Left ventricle myocardium inferior (tissue), 1 donor: ENCODE results near the gene ANKRD12. TPM values are rescaled to one million over a fixed set of nuclear protein-coding genes. Genes with fewer than 3 reads are reported as not detected.

Experiments
- DNase-seq: peaks from one replicate; pipeline ENCODE4 v3.0.0-alpha.2; 2020
- H3K27ac ChIP-seq: fragments of 200-600 bp; replicated peaks from 2 replicates; pipeline ENCODE4 v1.8.0; 2021
- H3K27me3 ChIP-seq: fragments of 200-600 bp; 2 replicates; pipeline ENCODE4 v1.8.0; 2021; ENCODE audit warnings: low read depth
- H3K36me3 ChIP-seq: fragments of 200-600 bp; 2 replicates; pipeline ENCODE4 v1.8.0; 2021
- H3K4me1 ChIP-seq: fragments of 200-600 bp; 2 replicates; pipeline ENCODE4 v1.8.0; 2021
- H3K4me3 ChIP-seq: fragments of 200-600 bp; 2 replicates; pipeline ENCODE4 v1.8.0; 2021; ENCODE audit warnings: mild to moderate bottlenecking, moderate library complexity
- H3K9me3 ChIP-seq: fragments of 200-600 bp; replicated peaks from 2 replicates; pipeline ENCODE4 v1.8.0; 2021
- CTCF ChIP-seq: fragments of 200-600 bp; IDR thresholded peaks from 2 replicates; pipeline ENCODE4 v1.8.0; 2021; ENCODE audit warnings: antibody characterized with exemption, mild to moderate bottlenecking, borderline replicate concordance
- intact Hi-C: fragments of 100-400 bp; cut with micrococcal nuclease; formaldehyde crosslinking; loops from one replicate; pipeline ENCODE4 v1.11.0; 2022
- total RNA-seq: library from RNA; stranded (reverse); fragmentation: NEBNext Ultra II Directional; extraction: Animal tissue kit (Norgen Biotek cat#: 25700); gene quantifications from one replicate; pipeline ENCODE4 v1.2.1, GENCODE V29; 2021
- donor health status: DM: no; HTN: yes; CAD: no; lungs with severe emphysema.

The ANKRD12 gene
- total RNA-seq, 1 donor from 2014 or later, result 49.3 TPM

- Histone ChIP-seq H3K36me3 (peaks cover 16% of the 10 kb centered on the region), H3K4me3 (no peak overlapping the region), H3K4me1 (peaks cover 28% of the 10 kb centered on the region), H3K27me3 (no peaks in the 10 kb centered on the region), H3K9me3 (no peaks in the 10 kb centered on the region), H3K27ac (no peak overlapping the region)
- no peak for TF ChIP-seq CTCF
- DNase-seq, result no peak
- intact Hi-C loops, result no loop called here
These were observed 56.5 kb downstream of the ANKRD12 start for GRCh38 chr18:9193031-9193430.

GRCh38 chr18:9196568-9196967, 60.0 kb downstream of the ANKRD12 start:
- H3K27ac ChIP-seq, result no peak overlapping the region
- no peak for DNase-seq
- H3K36me3 ChIP-seq, result peaks cover 16% of the 10 kb centered on the region
- no peak overlapping the region for H3K4me3 ChIP-seq
- TF ChIP-seq CTCF, result no peak
- H3K9me3 ChIP-seq, result no peaks in the 10 kb centered on the region
- no peaks in the 10 kb centered on the region for H3K27me3 ChIP-seq
- peaks cover 19% of the 10 kb centered on the region for H3K4me1 ChIP-seq
- intact Hi-C loops, result no loop called here

- intact Hi-C loops, result no loop called here
- H3K27me3 ChIP-seq, result no peaks in the 10 kb centered on the region
- H3K36me3 ChIP-seq, result peaks cover 27% of the 10 kb centered on the region
- no peaks in the 10 kb centered on the region for H3K9me3 ChIP-seq
- H3K27ac ChIP-seq, result no peak overlapping the region
- TF ChIP-seq CTCF, result no peak
- DNase-seq, result no peak
- no peak overlapping the region for H3K4me3 ChIP-seq
- H3K4me1 ChIP-seq, result peaks cover 7% of the 10 kb centered on the region
These were observed 63.1 kb downstream of the ANKRD12 start for GRCh38 chr18:9199681-9200080.

- intact Hi-C loops, result no loop called here
- no peak for DNase-seq
- Histone ChIP-seq H3K9me3 (no peaks in the 10 kb centered on the region), H3K4me3 (no peak overlapping the region), H3K36me3 (peaks cover 21% of the 10 kb centered on the region), H3K4me1 (peaks cover 7% of the 10 kb centered on the region), H3K27ac (no peak overlapping the region), H3K27me3 (no peaks in the 10 kb centered on the region)
- TF ChIP-seq CTCF, result no peak
These were observed 64.6 kb downstream of the ANKRD12 start for GRCh38 chr18:9201224-9201623.

- Histone ChIP-seq H3K4me3 (no peak overlapping the region), H3K9me3 (no peaks in the 10 kb centered on the region), H3K36me3 (peaks cover 25% of the 10 kb centered on the region), H3K27me3 (no peaks in the 10 kb centered on the region), H3K27ac (no peak overlapping the region), H3K4me1 (peaks cover 7% of the 10 kb centered on the region)
- intact Hi-C loops, result no loop called here
- TF ChIP-seq CTCF, result no peak
- DNase-seq, result no peak
These were observed 68.1 kb downstream of the ANKRD12 start for GRCh38 chr18:9204659-9205058.

GRCh38 chr18:9206421-9206820, 69.8 kb downstream of the ANKRD12 start:
- H3K36me3 ChIP-seq, result peaks cover 39% of the 10 kb centered on the region
- H3K4me1 ChIP-seq, result no peaks in the 10 kb centered on the region
- no peak for TF ChIP-seq CTCF
- H3K9me3 ChIP-seq, result no peaks in the 10 kb centered on the region
- H3K27ac ChIP-seq, result no peak overlapping the region
- DNase-seq, result no peak
- H3K4me3 ChIP-seq, result no peak overlapping the region
- intact Hi-C loops, result no loop called here
- H3K27me3 ChIP-seq, result no peaks in the 10 kb centered on the region
